ENCODE data around the gene ABR.
"Not testable (repeated sequence)": the region's sequence is repeated elsewhere in the genome, so short reads cannot be mapped to it uniquely, and the experiment has no call there.

ABR gene

GRCh38 chr17:1122533-1123392 is 57.0 kb downstream of the ABR start:
- Histone ChIP-seq H3K27me3 (replicated peaks; ENCODE audit: control insufficient read depth, insufficient read depth, low read length) (no peaks in the 10 kb centered on the region), H3K9ac (ENCODE audit: low read length) (peak overlapping the region; percentile 25), H3K4me1 (ENCODE audit: control insufficient read depth, insufficient read depth, low read length) (peaks cover 6% of the 10 kb centered on the region), H3K36me3 (ENCODE audit: control insufficient read depth, insufficient read depth, low read length, severe bottlenecking) (no peaks in the 10 kb centered on the region), H3K4me3 (ENCODE audit: low read length) (no peak overlapping the region), H3K9me3 (ENCODE audit: control insufficient read depth, low read length) (no peaks in the 10 kb centered on the region)
- peak; percentile 84 for DNase-seq (ENCODE audit: low read depth)

DNA sequence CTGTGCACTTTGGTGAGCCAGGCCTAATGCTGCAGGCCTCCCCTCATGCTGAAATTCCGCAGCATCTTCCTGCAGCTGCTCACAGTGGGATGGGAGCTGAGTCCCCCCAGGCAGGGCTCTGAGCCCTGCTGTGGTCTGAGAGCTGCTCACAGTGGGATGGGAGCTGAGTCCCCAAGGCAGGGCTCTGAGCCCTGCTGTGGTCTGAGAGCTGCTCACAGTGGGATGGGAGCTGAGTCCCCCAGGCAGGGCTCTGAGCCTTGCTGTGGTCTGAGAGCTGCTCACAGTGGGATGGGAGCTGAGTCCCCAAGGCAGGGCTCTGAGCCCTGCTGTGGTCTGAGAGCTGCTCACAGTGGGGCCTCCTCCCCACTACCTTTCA is 58.4 kb downstream of the ABR start:
- DNase-seq (ENCODE audit: low read depth): not testable (repeated sequence)

GRCh38 chr17:1120596-1121441 is 59.0 kb downstream of the ABR start:
- no peak for DNase-seq (ENCODE audit: low read depth)

More for the DNA sequence above, 58.4 kb downstream of the ABR start:
- H3K9ac ChIP-seq (ENCODE audit: low read length); H3K36me3 ChIP-seq (ENCODE audit: control insufficient read depth, insufficient read depth, low read length, severe bottlenecking); H3K4me1 ChIP-seq (ENCODE audit: control insufficient read depth, insufficient read depth, low read length); H3K27me3 ChIP-seq (replicated peaks; ENCODE audit: control insufficient read depth, insufficient read depth, low read length); H3K9me3 ChIP-seq (ENCODE audit: control insufficient read depth, low read length); H3K4me3 ChIP-seq (ENCODE audit: low read length): not testable (repeated sequence)

GRCh38 chr17:1119924-1120323 is 59.9 kb downstream of the ABR start:
- no peak for DNase-seq (ENCODE audit: low read depth)
- peaks cover 13% of the 10 kb centered on the region for H3K4me1 ChIP-seq (ENCODE audit: control insufficient read depth, insufficient read depth, low read length)
- H3K9me3 ChIP-seq (ENCODE audit: control insufficient read depth, low read length): no peaks in the 10 kb centered on the region
- H3K4me3 ChIP-seq (ENCODE audit: low read length): no peak overlapping the region
- no peaks in the 10 kb centered on the region for H3K27me3 ChIP-seq (replicated peaks; ENCODE audit: control insufficient read depth, insufficient read depth, low read length)
- no peaks in the 10 kb centered on the region for H3K36me3 ChIP-seq (ENCODE audit: control insufficient read depth, insufficient read depth, low read length, severe bottlenecking)
- no peak overlapping the region for H3K9ac ChIP-seq (ENCODE audit: low read length)

More at GRCh38 chr17:1120596-1121441, 59.0 kb downstream of the ABR start:
- H3K9me3 ChIP-seq (ENCODE audit: control insufficient read depth, low read length): no peaks in the 10 kb centered on the region
- no peak overlapping the region for H3K9ac ChIP-seq (ENCODE audit: low read length)
- peaks cover 6% of the 10 kb centered on the region for H3K4me1 ChIP-seq (ENCODE audit: control insufficient read depth, insufficient read depth, low read length)
- H3K27me3 ChIP-seq (replicated peaks; ENCODE audit: control insufficient read depth, insufficient read depth, low read length): no peaks in the 10 kb centered on the region
- H3K4me3 ChIP-seq (ENCODE audit: low read length): no peak overlapping the region
- H3K36me3 ChIP-seq (ENCODE audit: control insufficient read depth, insufficient read depth, low read length, severe bottlenecking): no peaks in the 10 kb centered on the region

- no peak for DNase-seq (ENCODE audit: low read depth)
- H3K9ac ChIP-seq (ENCODE audit: low read length): no peak overlapping the region
- H3K9me3 ChIP-seq (ENCODE audit: control insufficient read depth, low read length): no peaks in the 10 kb centered on the region
- no peaks in the 10 kb centered on the region for H3K36me3 ChIP-seq (ENCODE audit: control insufficient read depth, insufficient read depth, low read length, severe bottlenecking)
- H3K27me3 ChIP-seq (replicated peaks; ENCODE audit: control insufficient read depth, insufficient read depth, low read length): no peaks in the 10 kb centered on the region
- no peak overlapping the region for H3K4me3 ChIP-seq (ENCODE audit: low read length)
- peaks cover 17% of the 10 kb centered on the region for H3K4me1 ChIP-seq (ENCODE audit: control insufficient read depth, insufficient read depth, low read length)
Measured at GRCh38 chr17:1116602-1117001, 63.2 kb downstream of the ABR start.

- Histone ChIP-seq H3K27me3 (replicated peaks; ENCODE audit: control insufficient read depth, insufficient read depth, low read length) (no peaks in the 10 kb centered on the region), H3K36me3 (ENCODE audit: control insufficient read depth, insufficient read depth, low read length, severe bottlenecking) (no peaks in the 10 kb centered on the region), H3K9me3 (ENCODE audit: control insufficient read depth, low read length) (no peaks in the 10 kb centered on the region), H3K4me3 (ENCODE audit: low read length) (no peak overlapping the region), H3K9ac (ENCODE audit: low read length) (no peak overlapping the region), H3K4me1 (ENCODE audit: control insufficient read depth, insufficient read depth, low read length) (peaks cover 42% of the 10 kb centered on the region)
- no peak for DNase-seq (ENCODE audit: low read depth)
Measured at GRCh38 chr17:1112875-1113274, 66.9 kb downstream of the ABR start.

DNA sequence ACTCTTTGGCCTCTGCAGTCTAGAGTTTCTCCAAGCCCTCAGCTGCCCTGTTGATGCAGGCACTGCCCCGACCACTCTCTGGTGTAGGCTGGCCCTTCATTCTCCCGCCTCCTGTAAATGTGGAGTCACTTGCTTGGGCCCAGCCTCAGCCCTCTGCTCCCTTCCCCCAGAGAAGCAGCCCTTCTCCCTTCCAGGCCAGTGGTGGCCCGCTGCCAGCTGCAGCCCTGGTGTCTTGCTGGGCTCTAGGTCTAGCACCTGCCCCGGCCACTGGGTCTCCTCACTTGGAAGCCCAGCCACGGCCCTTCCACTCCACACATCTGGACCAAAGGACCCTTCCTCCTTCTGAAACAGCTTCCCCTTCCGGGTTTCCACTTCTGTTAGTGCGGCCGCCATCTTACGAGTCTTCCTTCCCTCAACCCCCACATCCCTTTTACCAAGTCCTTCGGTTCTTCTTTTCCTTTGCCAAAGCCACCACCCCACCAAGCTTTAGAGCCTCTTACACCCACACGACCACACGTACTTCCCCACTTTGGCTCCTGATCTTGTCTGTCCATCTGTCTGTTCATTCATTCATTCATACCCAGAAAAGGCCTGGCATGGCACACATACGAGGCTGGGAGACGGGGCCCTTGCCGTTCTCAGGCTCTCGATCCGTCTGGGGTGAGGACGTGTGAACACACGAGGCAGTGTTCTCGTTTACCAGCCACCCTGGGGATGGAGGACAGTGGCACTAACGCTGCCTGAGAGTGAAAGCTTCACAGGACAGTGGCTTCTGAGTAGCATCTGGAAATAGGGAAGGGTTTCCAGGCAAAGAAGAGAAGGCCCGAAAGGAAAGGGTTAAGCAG is 68.0 kb downstream of the ABR start:
- Histone ChIP-seq H3K9me3 (ENCODE audit: control insufficient read depth, low read length) (no peaks in the 10 kb centered on the region), H3K4me3 (ENCODE audit: low read length) (peak overlapping the region; percentile 26), H3K4me1 (ENCODE audit: control insufficient read depth, insufficient read depth, low read length) (peaks cover 48% of the 10 kb centered on the region), H3K36me3 (ENCODE audit: control insufficient read depth, insufficient read depth, low read length, severe bottlenecking) (no peaks in the 10 kb centered on the region), H3K27me3 (replicated peaks; ENCODE audit: control insufficient read depth, insufficient read depth, low read length) (no peaks in the 10 kb centered on the region), H3K9ac (ENCODE audit: low read length) (peak overlapping the region; percentile 87)
- no peak for DNase-seq (ENCODE audit: low read depth)

DNA sequence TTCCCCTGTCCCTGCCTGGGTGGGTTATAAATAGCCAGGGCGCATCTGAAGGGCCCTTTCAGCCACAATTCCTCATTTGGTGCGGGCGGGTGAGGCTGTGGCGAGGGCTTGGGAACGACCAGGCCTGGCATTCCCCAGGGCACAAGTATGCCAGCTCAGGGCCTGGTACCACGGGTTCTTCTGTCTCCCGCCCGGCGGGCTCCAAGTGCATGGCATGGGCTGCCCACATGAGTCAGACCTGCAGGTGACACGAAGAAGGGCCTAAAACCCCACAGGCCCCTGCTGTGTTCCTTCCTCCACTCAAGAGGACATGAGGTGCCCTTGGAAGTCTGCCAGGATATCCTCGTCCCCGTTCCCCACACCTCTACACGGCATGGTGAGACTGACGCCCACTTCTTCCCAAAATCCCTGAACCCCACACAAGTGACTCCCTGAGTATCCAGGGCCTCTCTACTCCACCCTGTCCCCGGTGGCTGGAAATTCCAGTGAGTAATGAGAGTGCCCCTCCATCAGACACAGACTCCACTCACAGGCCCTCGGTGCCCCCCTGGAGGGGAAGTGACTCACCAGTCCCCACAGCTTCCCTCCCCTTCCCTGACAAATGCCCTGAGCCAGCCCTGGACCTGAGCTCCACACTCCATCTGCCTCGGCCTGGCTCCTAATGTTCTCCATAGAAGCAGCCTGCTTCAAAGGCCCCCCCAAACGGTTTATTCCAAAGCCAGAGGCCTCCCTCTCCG is 68.8 kb downstream of the ABR start:
- no peaks in the 10 kb centered on the region for H3K9me3 ChIP-seq (ENCODE audit: control insufficient read depth, low read length)
- H3K4me3 ChIP-seq (ENCODE audit: low read length): peak overlapping the region; percentile 26
- no peaks in the 10 kb centered on the region for H3K36me3 ChIP-seq (ENCODE audit: control insufficient read depth, insufficient read depth, low read length, severe bottlenecking)
- peak; percentile 85 for DNase-seq (ENCODE audit: low read depth)
- peak overlapping the region; percentile 87 for H3K9ac ChIP-seq (ENCODE audit: low read length)
- no peaks in the 10 kb centered on the region for H3K27me3 ChIP-seq (replicated peaks; ENCODE audit: control insufficient read depth, insufficient read depth, low read length)
- H3K4me1 ChIP-seq (ENCODE audit: control insufficient read depth, insufficient read depth, low read length): peaks cover 48% of the 10 kb centered on the region

- peak; percentile 11 for DNase-seq (ENCODE audit: low read depth)
- Histone ChIP-seq H3K9ac (ENCODE audit: low read length) (peak overlapping the region; percentile 87), H3K9me3 (ENCODE audit: control insufficient read depth, low read length) (no peaks in the 10 kb centered on the region), H3K4me3 (ENCODE audit: low read length) (peak overlapping the region; percentile 25), H3K36me3 (ENCODE audit: control insufficient read depth, insufficient read depth, low read length, severe bottlenecking) (no peaks in the 10 kb centered on the region), H3K4me1 (ENCODE audit: control insufficient read depth, insufficient read depth, low read length) (peaks cover 47% of the 10 kb centered on the region), H3K27me3 (replicated peaks; ENCODE audit: control insufficient read depth, insufficient read depth, low read length) (no peaks in the 10 kb centered on the region)
Measured at GRCh38 chr17:1110541-1110861, 69.3 kb downstream of the ABR start.

- DNase-seq (ENCODE audit: low read depth): no peak
- H3K9me3 ChIP-seq (ENCODE audit: control insufficient read depth, low read length): no peaks in the 10 kb centered on the region
Measured at GRCh38 chr17:1109606-1110540, 69.9 kb downstream of the ABR start.

More at GRCh38 chr17:1109606-1110540, 69.9 kb downstream of the ABR start:
- H3K27me3 ChIP-seq (replicated peaks; ENCODE audit: control insufficient read depth, insufficient read depth, low read length): no peaks in the 10 kb centered on the region
- H3K36me3 ChIP-seq (ENCODE audit: control insufficient read depth, insufficient read depth, low read length, severe bottlenecking): no peaks in the 10 kb centered on the region
- H3K9ac ChIP-seq (ENCODE audit: low read length): peak overlapping the region; percentile 87
- H3K4me1 ChIP-seq (ENCODE audit: control insufficient read depth, insufficient read depth, low read length): peaks cover 40% of the 10 kb centered on the region
- H3K4me3 ChIP-seq (ENCODE audit: low read length): peak overlapping the region; percentile 83
